22Rv1 (cell line): ENCODE data around the gene UFC1.

ENCODE experiments used
- ZFX ChIP-seq: fragments of 450-650 bp; IDR thresholded peaks from 2 replicates; pipeline ENCODE4 v1.6.1; 2017; ENCODE audit warnings: antibody characterized with exemption, borderline replicate concordance
- TF ChIP-seq, protein P1 (sequence below): fragments of 450-650 bp; IDR thresholded peaks from 2 replicates; pipeline ENCODE4 v1.5.1; 2017; ENCODE audit warnings: mild to moderate bottlenecking

DNA sequence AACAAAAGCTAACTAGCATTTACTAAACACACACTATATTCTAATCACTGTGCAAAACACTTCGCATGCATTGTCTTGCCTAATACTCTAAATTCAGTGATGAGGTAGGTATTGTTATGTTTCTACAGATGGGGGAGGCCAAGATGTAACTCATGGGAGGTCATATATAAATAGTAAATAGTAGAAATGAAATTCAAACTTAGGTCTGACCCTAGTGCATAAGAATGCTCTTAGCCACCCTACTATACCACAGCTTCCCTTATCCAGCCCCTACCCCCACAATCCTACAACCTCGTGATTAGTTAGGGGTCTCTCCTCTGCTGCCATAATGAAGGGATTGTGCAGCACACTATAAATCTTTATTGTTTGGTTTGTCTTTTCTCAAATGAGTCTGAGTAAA is 39.2 kb upstream of the UFC1 start:
- TF ChIP-seq, protein P1, sequence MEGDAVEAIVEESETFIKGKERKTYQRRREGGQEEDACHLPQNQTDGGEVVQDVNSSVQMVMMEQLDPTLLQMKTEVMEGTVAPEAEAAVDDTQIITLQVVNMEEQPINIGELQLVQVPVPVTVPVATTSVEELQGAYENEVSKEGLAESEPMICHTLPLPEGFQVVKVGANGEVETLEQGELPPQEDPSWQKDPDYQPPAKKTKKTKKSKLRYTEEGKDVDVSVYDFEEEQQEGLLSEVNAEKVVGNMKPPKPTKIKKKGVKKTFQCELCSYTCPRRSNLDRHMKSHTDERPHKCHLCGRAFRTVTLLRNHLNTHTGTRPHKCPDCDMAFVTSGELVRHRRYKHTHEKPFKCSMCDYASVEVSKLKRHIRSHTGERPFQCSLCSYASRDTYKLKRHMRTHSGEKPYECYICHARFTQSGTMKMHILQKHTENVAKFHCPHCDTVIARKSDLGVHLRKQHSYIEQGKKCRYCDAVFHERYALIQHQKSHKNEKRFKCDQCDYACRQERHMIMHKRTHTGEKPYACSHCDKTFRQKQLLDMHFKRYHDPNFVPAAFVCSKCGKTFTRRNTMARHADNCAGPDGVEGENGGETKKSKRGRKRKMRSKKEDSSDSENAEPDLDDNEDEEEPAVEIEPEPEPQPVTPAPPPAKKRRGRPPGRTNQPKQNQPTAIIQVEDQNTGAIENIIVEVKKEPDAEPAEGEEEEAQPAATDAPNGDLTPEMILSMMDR: no peak
- no peak for TF ChIP-seq ZFX
